ENCODE results near the gene MEN1. TPM values are rescaled to one million over a fixed set of nuclear protein-coding genes. Genes with fewer than 3 reads are reported as not detected.

The MEN1 gene
- total and polyA plus RNA-seq, 2 of the 13 experiments (the other 11 are each of a cell fraction or from before 2014, with no cell fraction given), result 20.5 to 27.3 TPM

DNA sequence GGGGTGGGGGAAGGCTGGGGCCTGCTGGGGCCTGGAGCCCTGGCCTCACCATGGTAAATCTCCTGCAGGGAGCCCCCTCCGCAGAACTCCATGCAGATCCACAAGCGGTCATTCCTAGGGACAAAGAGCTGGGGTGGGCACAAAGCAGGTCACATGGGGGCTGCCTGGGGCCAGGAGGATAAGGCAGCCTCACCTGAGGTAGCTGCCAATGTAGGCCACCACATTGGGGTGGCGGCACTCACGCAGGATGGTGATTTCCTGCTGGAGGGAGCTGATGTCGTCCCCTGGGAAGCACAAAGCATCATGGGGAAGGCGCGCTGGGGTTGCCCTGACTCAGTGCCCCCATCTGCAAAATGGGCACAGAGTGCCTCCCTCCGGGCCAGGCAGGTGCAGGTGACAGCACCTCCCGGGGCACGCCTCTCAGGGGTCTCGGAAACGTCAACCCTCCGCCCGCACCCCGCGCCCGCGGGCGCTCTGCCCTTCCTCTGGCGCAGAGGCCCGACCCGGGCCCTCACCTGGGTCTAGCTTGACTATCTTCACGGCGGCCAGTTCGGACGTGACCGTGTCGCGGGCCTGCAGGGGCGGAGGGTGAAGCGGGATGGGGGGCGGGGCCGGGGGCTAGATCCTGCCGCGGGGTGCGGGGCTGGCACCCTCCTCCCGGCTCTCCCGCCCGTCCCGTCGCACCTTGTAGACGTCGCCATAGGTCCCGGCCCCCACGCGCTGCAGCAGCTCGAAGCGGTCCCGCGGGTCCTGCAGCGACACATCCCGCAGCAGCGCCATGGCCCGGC, 7.8 kb downstream of the MEN1 start (continued):
- TF ChIP-seq, protein P1, sequence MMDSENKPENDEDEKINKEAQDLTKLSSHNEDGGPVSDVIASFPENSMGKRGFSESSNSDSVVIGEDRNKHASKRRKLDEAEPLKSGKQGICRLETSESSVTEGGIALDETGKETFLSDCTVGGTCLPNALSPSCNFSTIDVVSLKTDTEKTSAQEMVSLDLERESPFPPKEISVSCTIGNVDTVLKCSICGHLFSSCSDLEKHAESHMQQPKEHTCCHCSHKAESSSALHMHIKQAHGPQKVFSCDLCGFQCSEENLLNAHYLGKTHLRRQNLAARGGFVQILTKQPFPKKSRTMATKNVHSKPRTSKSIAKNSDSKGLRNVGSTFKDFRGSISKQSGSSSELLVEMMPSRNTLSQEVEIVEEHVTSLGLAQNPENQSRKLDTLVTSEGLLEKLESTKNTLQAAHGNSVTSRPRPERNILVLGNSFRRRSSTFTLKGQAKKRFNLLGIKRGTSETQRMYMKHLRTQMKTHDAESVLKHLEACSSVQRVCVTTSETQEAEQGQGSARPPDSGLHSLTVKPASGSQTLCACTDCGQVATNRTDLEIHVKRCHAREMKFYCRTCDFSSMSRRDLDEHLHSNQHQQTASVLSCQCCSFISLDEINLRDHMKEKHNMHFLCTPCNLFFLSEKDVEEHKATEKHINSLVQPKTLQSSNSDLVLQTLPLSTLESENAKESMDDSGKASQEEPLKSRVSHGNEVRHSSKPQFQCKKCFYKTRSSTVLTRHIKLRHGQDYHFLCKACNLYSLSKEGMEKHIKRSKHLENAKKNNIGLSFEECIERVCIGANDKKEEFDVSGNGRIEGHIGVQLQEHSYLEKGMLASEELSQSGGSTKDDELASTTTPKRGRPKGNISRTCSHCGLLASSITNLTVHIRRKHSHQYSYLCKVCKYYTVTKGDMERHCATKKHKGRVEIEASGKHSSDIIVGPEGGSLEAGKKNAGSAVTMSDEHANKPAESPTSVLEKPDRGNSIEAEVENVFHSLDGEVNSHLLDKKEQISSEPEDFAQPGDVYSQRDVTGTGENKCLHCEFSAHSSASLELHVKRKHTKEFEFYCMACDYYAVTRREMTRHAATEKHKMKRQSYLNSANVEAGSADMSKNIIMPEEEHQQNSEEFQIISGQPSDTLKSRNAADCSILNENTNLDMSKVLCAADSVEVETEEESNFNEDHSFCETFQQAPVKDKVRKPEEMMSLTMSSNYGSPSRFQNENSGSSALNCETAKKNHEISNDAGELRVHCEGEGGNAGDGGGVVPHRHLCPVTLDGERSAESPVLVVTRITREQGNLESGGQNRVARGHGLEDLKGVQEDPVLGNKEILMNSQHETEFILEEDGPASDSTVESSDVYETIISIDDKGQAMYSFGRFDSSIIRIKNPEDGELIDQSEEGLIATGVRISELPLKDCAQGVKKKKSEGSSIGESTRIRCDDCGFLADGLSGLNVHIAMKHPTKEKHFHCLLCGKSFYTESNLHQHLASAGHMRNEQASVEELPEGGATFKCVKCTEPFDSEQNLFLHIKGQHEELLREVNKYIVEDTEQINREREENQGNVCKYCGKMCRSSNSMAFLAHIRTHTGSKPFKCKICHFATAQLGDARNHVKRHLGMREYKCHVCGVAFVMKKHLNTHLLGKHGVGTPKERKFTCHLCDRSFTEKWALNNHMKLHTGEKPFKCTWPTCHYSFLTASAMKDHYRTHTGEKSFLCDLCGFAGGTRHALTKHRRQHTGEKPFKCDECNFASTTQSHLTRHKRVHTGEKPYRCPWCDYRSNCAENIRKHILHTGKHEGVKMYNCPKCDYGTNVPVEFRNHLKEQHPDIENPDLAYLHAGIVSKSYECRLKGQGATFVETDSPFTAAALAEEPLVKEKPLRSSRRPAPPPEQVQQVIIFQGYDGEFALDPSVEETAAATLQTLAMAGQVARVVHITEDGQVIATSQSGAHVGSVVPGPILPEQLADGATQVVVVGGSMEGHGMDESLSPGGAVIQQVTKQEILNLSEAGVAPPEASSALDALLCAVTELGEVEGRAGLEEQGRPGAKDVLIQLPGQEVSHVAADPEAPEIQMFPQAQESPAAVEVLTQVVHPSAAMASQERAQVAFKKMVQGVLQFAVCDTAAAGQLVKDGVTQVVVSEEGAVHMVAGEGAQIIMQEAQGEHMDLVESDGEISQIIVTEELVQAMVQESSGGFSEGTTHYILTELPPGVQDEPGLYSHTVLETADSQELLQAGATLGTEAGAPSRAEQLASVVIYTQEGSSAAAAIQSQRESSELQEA (CRISPR knock-in tag; IDR thresholded peaks at IDR 0.05; ENCODE audit: not compliant biosample characterization), result no peak
- TF ChIP-seq, protein P2, sequence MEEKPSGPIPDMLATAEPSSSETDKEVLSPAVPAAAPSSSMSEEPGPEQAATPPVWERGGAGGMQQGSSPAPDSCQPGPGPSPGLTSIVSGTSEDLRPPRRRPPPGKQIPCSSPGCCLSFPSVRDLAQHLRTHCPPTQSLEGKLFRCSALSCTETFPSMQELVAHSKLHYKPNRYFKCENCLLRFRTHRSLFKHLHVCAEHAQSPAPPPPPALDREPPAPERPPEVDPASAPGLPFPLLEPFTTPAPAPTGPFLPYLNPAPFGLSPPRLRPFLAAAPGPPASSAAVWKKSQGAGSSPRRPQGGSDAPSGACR (CRISPR knock-in tag; IDR thresholded peaks at IDR 0.05), result peak; percentile 28; the same call in 1 of the 2 replicates
- TF ChIP-seq ZBTB1 (CRISPR knock-in tag; IDR thresholded peaks at IDR 0.05; ENCODE audit: borderline replicate concordance) (no peak), ZNF543 (CRISPR knock-in tag; IDR thresholded peaks at IDR 0.05) (no peak), ZNF296 (CRISPR knock-in tag; conservative IDR thresholded peaks at IDR 0.05) (no peak), RBM22 (optimal IDR thresholded peaks at IDR 0.05; ENCODE audit: low read length) (no peak), TRIM24 (CRISPR knock-in tag; IDR thresholded peaks at IDR 0.05) (no peak), HDAC1 (CRISPR knock-in tag; IDR thresholded peaks at IDR 0.05) (0 out of 2 replicates have a peak, but pooled peaks have one; percentile 4), THAP11 (CRISPR knock-in tag; IDR thresholded peaks at IDR 0.05) (no peak), ZNF746 (CRISPR knock-in tag; IDR thresholded peaks at IDR 0.05) (no peak), ZNF629 (CRISPR knock-in tag; conservative IDR thresholded peaks at IDR 0.05) (peak; percentile 97), BORCS8-MEF2B (CRISPR knock-in tag; IDR thresholded peaks at IDR 0.05) (no peak), PAWR (CRISPR knock-in tag; IDR thresholded peaks at IDR 0.05; ENCODE audit: borderline replicate concordance) (no peak), NR2F6 (IDR thresholded peaks at IDR 0.05) (no peak), NR2F6 (CRISPR knock-in tag; IDR thresholded peaks at IDR 0.05) (no peak), ZC3H13 (CRISPR knock-in tag; IDR thresholded peaks at IDR 0.05) (no peak), RAD51 (IDR thresholded peaks at IDR 0.05; ENCODE audit: borderline replicate concordance) (no peak)
- TF ChIP-seq, protein P3, sequence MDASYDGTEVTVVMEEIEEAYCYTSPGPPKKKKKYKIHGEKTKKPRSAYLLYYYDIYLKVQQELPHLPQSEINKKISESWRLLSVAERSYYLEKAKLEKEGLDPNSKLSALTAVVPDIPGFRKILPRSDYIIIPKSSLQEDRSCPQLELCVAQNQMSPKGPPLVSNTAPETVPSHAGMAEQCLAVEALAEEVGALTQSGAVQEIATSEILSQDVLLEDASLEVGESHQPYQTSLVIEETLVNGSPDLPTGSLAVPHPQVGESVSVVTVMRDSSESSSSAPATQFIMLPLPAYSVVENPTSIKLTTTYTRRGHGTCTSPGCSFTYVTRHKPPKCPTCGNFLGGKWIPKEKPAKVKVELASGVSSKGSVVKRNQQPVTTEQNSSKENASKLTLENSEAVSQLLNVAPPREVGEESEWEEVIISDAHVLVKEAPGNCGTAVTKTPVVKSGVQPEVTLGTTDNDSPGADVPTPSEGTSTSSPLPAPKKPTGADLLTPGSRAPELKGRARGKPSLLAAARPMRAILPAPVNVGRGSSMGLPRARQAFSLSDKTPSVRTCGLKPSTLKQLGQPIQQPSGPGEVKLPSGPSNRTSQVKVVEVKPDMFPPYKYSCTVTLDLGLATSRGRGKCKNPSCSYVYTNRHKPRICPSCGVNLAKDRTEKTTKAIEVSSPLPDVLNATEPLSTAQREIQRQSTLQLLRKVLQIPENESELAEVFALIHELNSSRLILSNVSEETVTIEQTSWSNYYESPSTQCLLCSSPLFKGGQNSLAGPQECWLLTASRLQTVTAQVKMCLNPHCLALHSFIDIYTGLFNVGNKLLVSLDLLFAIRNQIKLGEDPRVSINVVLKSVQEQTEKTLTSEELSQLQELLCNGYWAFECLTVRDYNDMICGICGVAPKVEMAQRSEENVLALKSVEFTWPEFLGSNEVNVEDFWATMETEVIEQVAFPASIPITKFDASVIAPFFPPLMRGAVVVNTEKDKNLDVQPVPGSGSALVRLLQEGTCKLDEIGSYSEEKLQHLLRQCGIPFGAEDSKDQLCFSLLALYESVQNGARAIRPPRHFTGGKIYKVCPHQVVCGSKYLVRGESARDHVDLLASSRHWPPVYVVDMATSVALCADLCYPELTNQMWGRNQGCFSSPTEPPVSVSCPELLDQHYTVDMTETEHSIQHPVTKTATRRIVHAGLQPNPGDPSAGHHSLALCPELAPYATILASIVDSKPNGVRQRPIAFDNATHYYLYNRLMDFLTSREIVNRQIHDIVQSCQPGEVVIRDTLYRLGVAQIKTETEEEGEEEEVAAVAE (CRISPR knock-in tag; IDR thresholded peaks at IDR 0.05; ENCODE audit: borderline replicate concordance), result no peak

Measured in HepG2 (cell line).